HG03439 (cell line): ENCODE measurements around the gene CDX4.
"Not testable (repeated sequence)": the region's sequence is repeated elsewhere in the genome, so short reads cannot be mapped to it uniquely, and the experiment has no call there.

Experiments used
- ATAC-seq: cut with Tn5 transposase; IDR thresholded peaks from one replicate; pipeline ENCODE4 v1.9.1; 2021; ENCODE audit warnings: mild to moderate bottlenecking, moderate library complexity; ENCODE audit not compliant: unreplicated experiment

CDX4 gene

GRCh38 chrX:73446831-73447230, at the start of gene CDX4:
TSS of gene CDX4 (plus strand) at chrX:73447053. CDS start at chrX:73447254, 201 bp downstream.
- ATAC-seq = no peak

GRCh38 chrX:73398185-73398914, 48.5 kb upstream of the CDX4 start:
- ATAC-seq = no peak

GRCh38 chrX:73400136-73400748, 46.6 kb upstream of the CDX4 start:
- ATAC-seq = no peak

- no peak for ATAC-seq
These were observed 45.1 kb upstream of the CDX4 start for GRCh38 chrX:73401591-73402266.

- no peak for ATAC-seq
These were observed 33.9 kb upstream of the CDX4 start for GRCh38 chrX:73412930-73413329.

- no peak for ATAC-seq
These were observed 500 bp downstream of the CDX4 start for GRCh38 chrX:73447311-73447794.

GRCh38 chrX:73448379-73448778, 1.5 kb downstream of the CDX4 start:
- ATAC-seq = no peak

- no peak for ATAC-seq
These were observed 8.3 kb downstream of the CDX4 start for GRCh38 chrX:73455171-73455570.

- no peak for ATAC-seq
These were observed 10.5 kb downstream of the CDX4 start for GRCh38 chrX:73457306-73457705.

- ATAC-seq = no peak
These were observed 21.5 kb downstream of the CDX4 start for GRCh38 chrX:73468376-73468775.

GRCh38 chrX:73478961-73479360, 32.1 kb downstream of the CDX4 start:
- ATAC-seq = no peak

- ATAC-seq = no peak
These were observed 34.7 kb downstream of the CDX4 start for GRCh38 chrX:73481521-73481920.

- no peak for ATAC-seq
These were observed 43.8 kb downstream of the CDX4 start for GRCh38 chrX:73490661-73491060.

GRCh38 chrX:73492178-73492577, 45.3 kb downstream of the CDX4 start:
- ATAC-seq = not testable (repeated sequence)
